Ectodermal cell (in vitro differentiated cells): ENCODE measurements around the gene TCN2.
"Not testable (repeated sequence)": the region's sequence is repeated elsewhere in the genome, so short reads cannot be mapped to it uniquely, and the experiment has no call there.

Experiments used
- H3K27ac ChIP-seq: 2 replicates; pipeline ENCODE4 v1.7.0; 2013; ENCODE audit warnings: mild to moderate bottlenecking, low read depth, low read length; ENCODE audit not compliant: insufficient read depth, poor library complexity, severe bottlenecking
- H3K27me3 ChIP-seq: 2 replicates; pipeline ENCODE4 v1.7.0; 2013; ENCODE audit warnings: mild to moderate bottlenecking, low read length; ENCODE audit not compliant: insufficient read depth, control insufficient read depth, poor library complexity, severe bottlenecking
- H3K36me3 ChIP-seq: one replicate; pipeline ENCODE4 v1.7.0; 2013; ENCODE audit warnings: low read length; ENCODE audit not compliant: control insufficient read depth, insufficient read depth
- H3K4me1 ChIP-seq: one replicate; pipeline ENCODE4 v1.7.0; 2013; ENCODE audit warnings: low read length; ENCODE audit not compliant: control insufficient read depth, insufficient read depth
- H3K4me3 ChIP-seq: 2 replicates; pipeline ENCODE4 v1.7.0; 2013; ENCODE audit warnings: low read depth, low read length, control low read depth; ENCODE audit not compliant: insufficient read depth
- H3K9me3 ChIP-seq: 2 replicates; pipeline ENCODE4 v1.7.0; 2013; ENCODE audit warnings: mild to moderate bottlenecking, low read length, moderate library complexity; ENCODE audit not compliant: control insufficient read depth
- WGBS, 2 experiments: methylation state at CpG; one replicate each; pipeline ENCODE4 v1.1.7; 2013; ENCODE audit warnings: missing lambda C conversion rate in 2 of 2; 5-methylcytosine and 5-hydroxymethylcytosine counted together

The TCN2 gene

GRCh38 chr22:30626413-30626812 is 19.4 kb downstream of the TCN2 start:
- 91 to 93% methylated on average over 5 of the region's 5 CpGs for WGBS, 2 experiments
- no peaks in the 10 kb centered on the region for H3K27me3 ChIP-seq
- H3K9me3 ChIP-seq = no peaks in the 10 kb centered on the region
- no peak overlapping the region for H3K27ac ChIP-seq
- no peaks in the 10 kb centered on the region for H3K36me3 ChIP-seq
- no peak overlapping the region for H3K4me3 ChIP-seq
- no peaks in the 10 kb centered on the region for H3K4me1 ChIP-seq

DNA sequence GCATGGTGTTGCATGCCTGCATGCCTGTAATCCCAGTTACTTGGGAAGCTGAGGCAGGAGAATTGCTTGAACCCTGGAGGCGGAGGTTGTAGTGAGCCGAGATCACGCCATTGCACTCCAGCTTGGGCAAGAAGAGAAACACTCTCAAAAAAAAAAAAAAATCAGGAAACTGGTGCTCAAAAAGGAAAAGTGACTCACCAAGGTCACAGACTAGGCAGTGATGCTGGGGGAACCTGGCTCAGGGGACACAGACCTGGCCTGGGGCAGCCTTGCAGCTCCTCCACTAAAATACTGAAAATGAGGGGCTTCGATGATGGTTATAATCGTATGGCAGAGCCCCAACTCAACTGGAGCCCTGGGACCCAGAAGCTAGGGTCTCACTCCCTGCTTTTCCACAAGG is 20.5 kb downstream of the TCN2 start:
- Histone ChIP-seq H3K36me3 (no peaks in the 10 kb centered on the region), H3K4me1 (no peaks in the 10 kb centered on the region), H3K27ac (no peak overlapping the region), H3K9me3 (no peaks in the 10 kb centered on the region), H3K4me3 (no peak overlapping the region), H3K27me3 (no peaks in the 10 kb centered on the region)
- WGBS, 2 experiments = 90% methylated on average over 5 of the region's 5 CpGs

DNA sequence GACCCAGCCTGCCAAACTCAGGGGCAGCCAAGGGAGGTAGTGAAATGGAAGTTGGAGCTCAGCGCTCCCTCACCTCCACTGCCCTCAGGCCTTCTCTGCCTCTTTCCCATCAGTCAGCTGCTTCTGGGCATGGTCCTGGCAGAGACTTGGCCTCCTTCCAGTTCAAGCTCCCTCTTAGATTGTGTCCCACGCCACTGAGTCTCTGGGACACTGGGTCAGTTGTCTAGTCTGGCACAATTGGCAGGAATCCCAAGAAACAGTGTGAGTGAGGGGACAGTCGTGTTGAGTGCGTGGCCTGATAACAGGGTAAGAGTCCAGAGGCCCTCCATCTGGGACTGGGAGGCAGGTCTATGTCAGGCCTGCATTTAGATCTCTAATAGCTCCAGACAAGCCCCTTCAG is 21.5 kb downstream of the TCN2 start:
- no peaks in the 10 kb centered on the region for H3K36me3 ChIP-seq
- 90% methylated on average over 4 of the region's 4 CpGs for WGBS, 2 experiments
- no peak overlapping the region for H3K4me3 ChIP-seq
- no peaks in the 10 kb centered on the region for H3K4me1 ChIP-seq
- no peak overlapping the region for H3K27ac ChIP-seq
- H3K9me3 ChIP-seq = no peaks in the 10 kb centered on the region
- H3K27me3 ChIP-seq = no peaks in the 10 kb centered on the region

GRCh38 chr22:30631469-30631868 is 24.5 kb downstream of the TCN2 start:
- not testable (repeated sequence) for H3K9me3 ChIP-seq, H3K27ac ChIP-seq
- WGBS, 2 experiments = 97% methylated on average over 21 to 25 of the region's 31 CpGs

GRCh38 chr22:30634471-30635233 is 27.7 kb downstream of the TCN2 start:
- 16% methylated on average over 29 of the region's 29 CpGs for WGBS, 2 experiments
- H3K4me1 ChIP-seq = peaks cover 18% of the 10 kb centered on the region
- H3K36me3 ChIP-seq = no peaks in the 10 kb centered on the region
- peak overlapping the region; percentile 55 for H3K4me3 ChIP-seq
- H3K9me3 ChIP-seq = no peaks in the 10 kb centered on the region
- H3K27me3 ChIP-seq = peaks cover 5% of the 10 kb centered on the region
- H3K27ac ChIP-seq = no peak overlapping the region

More at GRCh38 chr22:30631469-30631868, 24.5 kb downstream of the TCN2 start:
- H3K4me3 ChIP-seq, H3K36me3 ChIP-seq, H3K27me3 ChIP-seq: not testable (repeated sequence)
- H3K4me1 ChIP-seq = peaks cover 13% of the 10 kb centered on the region

GRCh38 chr22:30635273-30636225 is 28.6 kb downstream of the TCN2 start, which contains the start of gene SLC35E4:
Gene SLC35E4, plus strand, starts transcription at chr22:30635781. Its CDS starts 670 bp downstream, at chr22:30636451.
- WGBS, 2 experiments = 5% methylated on average over 75 of the region's 75 CpGs
- Histone ChIP-seq H3K36me3 (no peaks in the 10 kb centered on the region), H3K9me3 (no peaks in the 10 kb centered on the region), H3K4me1 (peaks cover 18% of the 10 kb centered on the region), H3K4me3 (peak within 1 kb of the TSS; percentile 55), H3K27ac (no peak within 1 kb of the TSS), H3K27me3 (peaks cover 5% of the 10 kb centered on the region)

DNA sequence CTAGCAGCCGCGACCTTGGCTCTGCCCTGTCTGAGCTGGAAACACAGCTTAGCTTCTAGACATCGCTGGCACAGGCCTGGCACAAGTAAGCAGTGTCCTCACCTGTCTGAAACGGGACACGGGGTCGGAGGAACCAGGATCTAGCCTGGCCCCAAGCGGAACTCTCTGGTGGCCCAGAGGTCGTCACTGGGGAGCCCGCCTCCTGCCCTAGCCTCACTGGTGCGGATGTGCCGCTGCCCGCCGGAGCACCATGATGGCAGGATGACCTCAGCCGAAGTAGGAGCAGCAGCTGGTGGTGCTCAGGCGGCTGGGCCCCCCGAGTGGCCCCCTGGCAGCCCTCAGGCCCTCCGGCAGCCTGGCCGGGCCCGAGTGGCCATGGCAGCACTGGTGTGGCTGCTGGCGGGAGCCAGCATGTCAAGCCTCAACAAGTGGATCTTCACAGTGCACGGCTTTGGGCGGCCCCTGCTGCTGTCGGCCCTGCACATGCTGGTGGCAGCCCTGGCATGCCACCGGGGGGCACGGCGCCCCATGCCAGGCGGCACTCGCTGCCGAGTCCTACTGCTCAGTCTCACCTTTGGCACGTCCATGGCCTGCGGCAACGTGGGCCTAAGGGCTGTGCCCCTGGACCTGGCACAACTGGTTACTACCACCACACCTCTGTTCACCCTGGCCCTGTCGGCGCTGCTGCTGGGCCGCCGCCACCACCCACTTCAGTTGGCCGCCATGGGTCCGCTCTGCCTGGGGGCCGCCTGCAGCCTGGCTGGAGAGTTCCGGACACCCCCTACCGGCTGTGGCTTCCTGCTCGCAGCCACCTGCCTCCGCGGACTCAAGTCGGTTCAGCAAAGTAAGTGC is 29.5 kb downstream of the TCN2 start:
- peaks cover 18% of the 10 kb centered on the region for H3K4me1 ChIP-seq
- no peaks in the 10 kb centered on the region for H3K36me3 ChIP-seq
- no peaks in the 10 kb centered on the region for H3K9me3 ChIP-seq
- 86 to 89% methylated on average over 45 of the region's 45 CpGs for whole genome bisulfite sequencing, 2 experiments
- H3K27ac ChIP-seq = no peak overlapping the region
- H3K4me3 ChIP-seq = peak overlapping the region; percentile 55
- H3K27me3 ChIP-seq = peaks cover 5% of the 10 kb centered on the region

GRCh38 chr22:30637701-30638114 is 30.7 kb downstream of the TCN2 start:
- Histone ChIP-seq H3K4me1 (peaks cover 18% of the 10 kb centered on the region), H3K9me3 (no peaks in the 10 kb centered on the region), H3K4me3 (no peak overlapping the region), H3K27me3 (peaks cover 5% of the 10 kb centered on the region), H3K36me3 (no peaks in the 10 kb centered on the region), H3K27ac (no peak overlapping the region)
- WGBS, 2 experiments = 76 to 83% methylated on average over 1 of the region's 1 CpG

GRCh38 chr22:30640361-30640760 is 33.4 kb downstream of the TCN2 start:
- H3K4me1 ChIP-seq = peaks cover 13% of the 10 kb centered on the region
- H3K27ac ChIP-seq = no peak overlapping the region
- no peaks in the 10 kb centered on the region for H3K9me3 ChIP-seq
- 94 to 96% methylated on average over 4 of the region's 4 CpGs for WGBS, 2 experiments
- H3K27me3 ChIP-seq = peaks cover 5% of the 10 kb centered on the region
- H3K36me3 ChIP-seq = no peaks in the 10 kb centered on the region
- H3K4me3 ChIP-seq = no peak overlapping the region
